ENCODE results near the gene GIPC1.
"Not testable (repeated sequence)": the region's sequence is repeated elsewhere in the genome, so short reads cannot be mapped to it uniquely, and the experiment has no call there.

Gene GIPC1, protein sequence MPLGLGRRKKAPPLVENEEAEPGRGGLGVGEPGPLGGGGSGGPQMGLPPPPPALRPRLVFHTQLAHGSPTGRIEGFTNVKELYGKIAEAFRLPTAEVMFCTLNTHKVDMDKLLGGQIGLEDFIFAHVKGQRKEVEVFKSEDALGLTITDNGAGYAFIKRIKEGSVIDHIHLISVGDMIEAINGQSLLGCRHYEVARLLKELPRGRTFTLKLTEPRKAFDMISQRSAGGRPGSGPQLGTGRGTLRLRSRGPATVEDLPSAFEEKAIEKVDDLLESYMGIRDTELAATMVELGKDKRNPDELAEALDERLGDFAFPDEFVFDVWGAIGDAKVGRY

DNA sequence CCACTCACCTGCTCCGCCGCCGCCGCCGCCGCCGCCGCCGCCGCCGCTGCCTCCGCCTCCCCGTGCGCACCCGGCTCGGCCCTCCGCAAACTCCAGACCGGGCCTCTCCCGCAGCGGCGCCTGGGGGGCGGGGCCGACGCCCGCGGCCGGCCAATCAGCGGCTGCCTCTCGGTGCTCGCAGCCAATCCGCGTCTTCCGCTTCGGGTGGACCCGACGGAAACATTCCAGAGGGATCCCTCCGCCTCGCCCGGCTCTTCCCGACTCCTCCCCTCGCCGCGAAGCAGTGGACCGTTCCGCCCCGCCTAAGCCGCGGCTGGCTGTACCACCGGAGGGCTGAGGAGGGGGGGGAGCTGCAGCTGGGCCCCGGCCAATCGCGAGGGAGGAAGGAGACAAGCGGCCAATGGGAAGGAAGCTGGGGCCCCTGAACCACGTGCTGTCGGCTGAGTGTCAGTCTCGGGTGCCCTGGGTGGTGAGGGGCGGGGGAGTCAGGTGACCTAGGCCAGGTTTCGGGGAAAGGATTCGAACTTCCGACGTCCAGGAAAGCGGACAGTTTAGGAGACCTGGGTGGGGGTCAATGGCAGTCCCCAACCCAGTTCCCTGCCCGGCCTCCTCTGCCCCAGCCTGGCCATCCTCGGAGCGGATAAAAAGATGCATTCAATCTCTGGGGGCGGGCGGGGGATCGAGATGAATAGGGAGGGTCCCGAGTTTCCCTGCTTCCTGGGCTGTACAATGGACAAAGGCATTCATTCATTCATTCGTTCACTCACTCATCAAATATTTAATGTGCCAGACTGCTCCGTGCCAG, at the start of gene GIPC1:
Gene GIPC1 (minus strand): TSS at position 99 of the 805 bp plus-strand sequence. CDS start 13,151 bp downstream, outside the sequence.
- peak; percentile 98 for DNase-seq (ENCODE audit: low read depth, low spot score)

GRCh38 chr19:14545716-14546082, 49.8 kb upstream of the GIPC1 start:
- DNase-seq (ENCODE audit: low read depth, low spot score), result no peak

DNA sequence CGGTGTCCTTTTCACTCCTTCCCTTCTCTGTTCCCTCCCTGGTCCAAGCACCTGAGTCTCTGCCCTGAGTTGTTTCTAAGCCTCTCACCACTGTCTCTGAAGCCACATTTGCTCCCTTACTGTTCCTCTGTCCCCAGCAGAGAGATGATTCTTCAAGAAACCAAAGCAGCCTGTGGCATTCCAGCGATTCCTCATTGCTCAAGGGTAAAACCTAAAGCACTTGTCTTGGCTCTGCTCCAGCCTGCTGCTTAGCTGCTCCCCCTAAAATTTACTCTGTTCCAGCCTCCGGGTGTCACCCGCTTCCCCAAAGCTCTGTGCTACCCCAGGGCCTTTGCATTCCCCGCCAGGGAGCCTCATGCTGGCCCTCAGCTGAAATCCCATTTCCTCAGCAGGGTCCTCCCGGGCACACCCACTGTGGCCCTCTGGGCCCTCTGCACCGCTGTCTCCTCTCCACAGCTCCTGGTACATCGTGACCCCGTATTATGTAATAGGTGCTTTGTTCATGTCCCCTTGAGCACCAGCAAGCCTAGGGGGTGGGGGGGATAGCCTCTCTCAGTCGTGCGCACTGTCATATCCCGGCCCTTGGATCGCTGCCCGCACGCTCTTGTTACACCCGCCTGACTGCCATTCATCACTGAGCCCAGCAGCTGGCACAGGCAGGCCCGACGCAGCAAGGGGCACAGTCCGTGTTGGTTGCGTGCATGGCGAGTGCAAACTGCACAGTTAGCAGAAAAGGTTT, 49.2 kb upstream of the GIPC1 start:
- DNase-seq (ENCODE audit: low read depth, low spot score), result no peak

DNA sequence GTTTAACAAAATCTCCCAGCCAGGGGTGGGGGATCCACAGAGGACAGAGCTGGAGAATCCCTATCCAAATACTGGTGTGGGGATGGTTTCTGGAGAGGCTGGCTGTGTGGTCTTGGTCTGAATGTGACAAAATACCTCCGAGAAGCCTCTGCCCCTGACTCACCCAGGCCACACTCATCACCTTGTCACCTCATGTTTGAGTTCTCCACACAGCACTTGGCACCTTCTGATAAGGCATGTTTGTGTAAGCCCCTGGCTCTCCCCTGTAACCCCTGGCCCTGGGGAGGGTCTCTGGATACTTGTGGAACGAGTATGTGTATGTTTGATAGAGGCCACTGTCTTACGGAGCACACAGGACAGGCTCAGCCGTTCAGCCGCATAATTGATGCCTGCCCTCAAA, 48.1 kb upstream of the GIPC1 start:
- DNase-seq (ENCODE audit: low read depth, low spot score), result no peak

DNA sequence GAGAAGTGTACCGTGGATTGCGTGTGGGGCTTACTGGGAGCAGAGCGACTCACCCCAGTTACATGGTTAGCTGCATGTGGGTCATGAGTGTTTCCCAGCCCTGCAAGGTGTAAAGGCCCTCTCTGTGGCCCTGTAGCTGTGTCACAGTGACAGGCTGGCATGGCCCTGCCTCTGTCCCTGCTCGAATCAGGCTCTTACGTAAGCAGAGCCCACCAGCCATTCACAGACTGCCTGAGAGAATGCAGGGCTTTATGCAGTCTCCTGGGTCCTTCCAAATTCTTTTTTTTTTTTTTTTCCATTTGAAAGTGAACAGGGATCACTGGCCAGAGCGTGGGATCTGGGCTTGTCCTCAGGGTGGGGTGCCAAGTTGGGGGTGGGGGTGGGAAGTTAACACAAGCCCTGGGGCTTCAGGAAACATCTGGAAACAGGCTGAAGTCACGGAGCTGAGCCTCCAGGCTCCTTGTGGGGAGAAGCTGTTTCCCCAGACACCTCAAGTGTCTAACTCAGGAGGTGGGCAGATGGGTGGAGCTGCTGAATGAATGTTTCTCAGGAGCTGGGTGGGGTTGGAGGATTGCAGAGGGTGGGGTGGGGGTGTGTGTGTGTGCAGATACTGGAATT, 46.9 kb upstream of the GIPC1 start:
- no peak for DNase-seq (ENCODE audit: low read depth, low spot score)

- not testable (repeated sequence) for DNase-seq (ENCODE audit: low read depth, low spot score)
Observed at GRCh38 chr19:14541979-14542378, 46.1 kb upstream of the GIPC1 start.

GRCh38 chr19:14540741-14541525, 45.0 kb upstream of the GIPC1 start:
- no peak for DNase-seq (ENCODE audit: low read depth, low spot score)

DNA sequence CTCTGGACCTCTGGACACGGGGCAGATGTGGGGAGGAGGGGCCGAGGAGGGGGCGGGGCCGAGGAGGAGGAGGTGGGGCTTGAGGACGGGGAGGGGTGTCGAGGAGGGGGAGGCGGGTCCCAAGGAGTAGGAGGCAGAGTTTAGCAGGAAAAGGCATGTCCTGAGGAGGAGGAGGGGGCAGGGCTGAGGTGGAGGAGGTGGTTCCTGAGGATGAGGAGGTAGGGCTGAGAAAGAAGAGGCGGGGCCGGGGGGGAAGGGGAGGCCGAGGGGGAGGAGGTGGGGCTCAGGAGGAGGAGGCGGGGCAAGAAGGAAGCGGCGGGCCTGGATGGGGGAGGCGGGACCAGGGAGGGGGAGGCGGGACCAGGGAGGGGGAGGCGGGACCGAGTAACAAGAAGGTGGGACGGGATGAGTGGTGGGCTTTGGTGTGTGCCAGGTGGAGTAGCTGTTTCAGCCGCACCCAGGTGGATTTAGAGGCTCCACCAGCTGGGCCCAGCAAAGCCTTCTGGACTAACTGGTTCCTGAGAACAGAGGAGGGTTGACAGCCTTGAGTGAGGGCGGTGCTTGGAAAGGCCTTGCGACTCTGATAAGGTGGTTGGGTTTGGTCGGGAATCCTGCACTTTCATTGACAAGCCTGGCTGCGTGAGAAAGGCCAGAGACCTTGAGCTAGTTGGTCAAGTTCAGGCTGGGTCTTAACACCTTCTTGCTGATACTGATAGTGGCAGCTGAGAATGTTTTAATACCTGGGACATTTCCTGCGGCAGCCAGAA, 41.2 kb upstream of the GIPC1 start:
- DNase-seq (ENCODE audit: low read depth, low spot score), result no peak

- DNase-seq (ENCODE audit: low read depth, low spot score), result no peak
Observed at GRCh38 chr19:14533450-14533849, 37.5 kb upstream of the GIPC1 start.

- no peak for DNase-seq (ENCODE audit: low read depth, low spot score)
Observed at GRCh38 chr19:14530506-14530905, 34.6 kb upstream of the GIPC1 start.

- no peak for DNase-seq (ENCODE audit: low read depth, low spot score)
Observed at GRCh38 chr19:14530005-14530348, 34.0 kb upstream of the GIPC1 start.

GRCh38 chr19:14529254-14530004, 33.5 kb upstream of the GIPC1 start, which contains the start of gene TECR:
Gene TECR, plus strand, starts transcription at chr19:14529594. Its CDS starts 103 bp downstream, at chr19:14529697.
- peak; percentile 100 for DNase-seq (ENCODE audit: low read depth, low spot score)

- no peak for DNase-seq (ENCODE audit: low read depth, low spot score)
Observed at GRCh38 chr19:14528419-14529253, 32.7 kb upstream of the GIPC1 start.

DNA sequence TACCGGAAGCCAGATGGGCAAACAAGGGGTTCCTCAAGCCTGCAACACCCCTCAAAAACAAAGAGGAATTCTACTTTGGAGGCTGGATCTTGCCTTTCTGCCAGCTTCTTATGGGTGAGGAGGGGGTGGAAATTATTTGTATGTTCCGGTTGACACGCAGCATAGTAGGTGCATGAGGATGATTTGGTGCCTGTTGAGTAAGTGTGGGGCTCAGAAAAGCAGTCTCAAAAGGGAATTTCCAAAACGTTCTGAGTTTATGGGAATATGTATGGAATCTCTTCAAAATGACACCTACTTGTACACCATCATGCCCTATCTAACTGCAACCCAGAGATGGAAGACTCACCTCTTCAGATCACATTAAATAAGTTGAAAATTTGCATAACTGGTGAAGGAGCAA, 30.5 kb upstream of the GIPC1 start:
- DNase-seq (ENCODE audit: low read depth, low spot score), result no peak

GRCh38 chr19:14525729-14526128, 29.8 kb upstream of the GIPC1 start:
- DNase-seq (ENCODE audit: low read depth, low spot score), result no peak

DNA sequence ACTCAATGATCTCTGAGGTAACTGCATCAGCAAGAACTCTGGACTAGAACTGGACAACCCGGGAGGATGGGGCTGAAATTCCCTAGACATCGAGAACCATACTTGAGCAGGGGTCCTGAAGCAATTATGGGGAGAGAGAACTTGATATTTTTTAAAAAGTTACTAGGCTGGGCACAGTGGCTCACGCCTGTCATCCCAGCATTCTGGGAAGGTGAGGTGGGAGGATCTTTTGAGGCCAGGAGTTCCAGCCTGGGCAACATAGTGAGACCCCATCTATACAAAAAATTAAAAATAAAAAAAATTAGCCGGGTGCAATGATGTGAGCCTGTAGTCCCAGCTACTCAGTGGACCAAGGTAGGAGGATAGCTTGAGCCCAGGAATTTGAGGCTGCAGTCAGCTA, 24.6 kb upstream of the GIPC1 start:
- DNase-seq (ENCODE audit: low read depth, low spot score), result no peak

DNA sequence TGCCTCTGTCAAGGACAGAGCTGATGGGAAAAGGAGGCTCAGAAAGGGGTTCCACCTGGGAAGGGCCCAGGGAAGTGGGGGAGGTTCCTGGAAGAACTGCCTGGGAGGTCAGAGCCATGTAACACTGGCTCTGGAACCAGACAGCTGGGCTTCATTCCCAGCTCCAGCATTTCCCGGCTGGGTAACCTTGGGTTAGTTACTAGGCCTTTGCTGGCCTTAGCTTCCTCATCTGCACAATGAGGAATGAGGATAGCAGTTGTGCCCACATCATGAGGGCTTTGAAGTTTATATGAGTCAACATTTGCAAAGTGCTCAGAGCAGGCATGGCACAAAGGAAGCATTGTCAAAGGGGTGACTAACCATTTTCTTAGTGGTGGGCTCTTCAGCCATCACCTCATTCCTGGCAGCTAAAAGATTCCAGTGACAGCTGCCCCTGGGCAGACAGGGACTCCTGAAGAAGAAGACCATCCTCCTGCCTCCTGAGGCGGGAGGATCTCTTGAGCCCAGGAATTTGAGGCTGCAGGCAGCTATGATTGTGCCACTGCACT, 24.0 kb upstream of the GIPC1 start:
- no peak for DNase-seq (ENCODE audit: low read depth, low spot score)

- DNase-seq (ENCODE audit: low read depth, low spot score), result no peak
Observed at GRCh38 chr19:14519245-14519859, 23.4 kb upstream of the GIPC1 start.
